GM12891 (cell line): ENCODE measurements around the gene SYNE2.

Experiments
- PAX5 ChIP-seq: IDR thresholded peaks from 2 replicates; pipeline ENCODE4 v1.6.1; 2011; ENCODE audit warnings: low read length, moderate library complexity, mild to moderate bottlenecking; ENCODE audit not compliant: insufficient read depth, severe bottlenecking
- POLR2A ChIP-seq: IDR thresholded peaks from 2 replicates; pipeline ENCODE4 v1.6.1; 2011; ENCODE audit warnings: low read depth, low read length, control low read depth
- POLR2AphosphoS5 ChIP-seq: IDR thresholded peaks from 2 replicates; pipeline ENCODE4 v1.6.1; 2011; ENCODE audit warnings: low read depth, low read length, control low read depth
- TAF1 ChIP-seq: IDR thresholded peaks from 2 replicates; pipeline ENCODE4 v1.6.1; 2011; ENCODE audit warnings: low read depth, low read length, control low read depth

DNA sequence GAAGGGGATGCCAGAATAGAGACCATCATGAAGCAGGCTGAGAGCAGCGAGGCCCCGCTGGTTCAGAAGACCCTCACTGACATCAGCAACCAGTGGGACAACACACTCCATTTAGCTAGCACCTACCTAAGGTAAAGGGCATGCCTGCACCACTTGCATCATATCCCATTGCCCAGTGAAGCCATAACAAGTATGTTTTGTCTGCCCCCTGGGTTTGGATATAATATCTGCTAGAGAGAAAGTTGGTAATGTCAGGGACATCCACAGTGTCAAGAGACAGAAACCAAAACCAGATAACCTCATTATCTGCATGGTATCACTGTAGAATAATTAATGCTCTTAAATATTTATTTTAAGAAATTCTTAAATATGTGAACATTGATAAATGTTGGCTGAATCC is 173.8 kb downstream of the SYNE2 start:
- TF ChIP-seq POLR2AphosphoS5 = no peak
- TF ChIP-seq PAX5 = no peak
- no peak for TF ChIP-seq TAF1
- TF ChIP-seq POLR2A = no peak
